ENCODE data around the gene GRID2IP.
A peak's percentile ranks its signal among the peaks of the same experiment; 100 is the strongest.

The GRID2IP gene

GRCh38 chr7:6495597-6496262 lies 55.5 kb downstream of the GRID2IP start:
- no peak for TF ChIP-seq Cebpa-rat (IDR thresholded peaks at IDR 0.05)
- Histone ChIP-seq H3K36me3 (peaks cover 55% of the 10 kb centered on the region), H4K20me1 (peaks cover 11% of the 10 kb centered on the region; the same call in 1 of the 2 replicates), H3K27ac (no peak overlapping the region), H3K9me3 (no peaks in the 10 kb centered on the region), H3K27me3 (no peaks in the 10 kb centered on the region), H3K4me3 (no peak overlapping the region), H3K9ac (no peak overlapping the region), H3K4me1 (peaks cover 6% of the 10 kb centered on the region; the same call in 1 of the 2 replicates), H3K4me2 (no peak overlapping the region)

GRCh38 chr7:6494365-6494764 lies 56.9 kb downstream of the GRID2IP start:
- Histone ChIP-seq H3K27ac (no peak overlapping the region), H3K4me3 (no peak overlapping the region), H3K9me3 (peaks cover 8% of the 10 kb centered on the region), H3K4me1 (peaks cover 6% of the 10 kb centered on the region; the same call in 1 of the 2 replicates), H3K4me2 (0 out of 2 replicates have a peak overlapping the region, but pooled peaks have one; percentile 3), H3K36me3 (peaks cover 48% of the 10 kb centered on the region), H3K9ac (no peak overlapping the region), H3K27me3 (no peaks in the 10 kb centered on the region), H4K20me1 (peaks cover 11% of the 10 kb centered on the region; the same call in 1 of the 2 replicates)
- TF ChIP-seq Cebpa-rat (IDR thresholded peaks at IDR 0.05): no peak

- Histone ChIP-seq H3K4me3 (no peak overlapping the region), H3K36me3 (peaks cover 18% of the 10 kb centered on the region), H3K4me1 (peaks cover 6% of the 10 kb centered on the region; the same call in 1 of the 2 replicates), H3K27ac (no peak overlapping the region), H3K4me2 (no peak overlapping the region), H4K20me1 (no peaks in the 10 kb centered on the region), H3K27me3 (no peaks in the 10 kb centered on the region), H3K9ac (no peak overlapping the region), H3K9me3 (peaks cover 10% of the 10 kb centered on the region)
- TF ChIP-seq Cebpa-rat (IDR thresholded peaks at IDR 0.05): no peak
These were observed 60.1 kb downstream of the GRID2IP start for GRCh38 chr7:6491194-6491593.

- Histone ChIP-seq H3K27me3 (no peaks in the 10 kb centered on the region), H3K4me3 (no peak overlapping the region), H4K20me1 (no peaks in the 10 kb centered on the region), H3K4me1 (peaks cover 13% of the 10 kb centered on the region), H3K9me3 (peaks cover 10% of the 10 kb centered on the region), H3K27ac (no peak overlapping the region), H3K4me2 (no peak overlapping the region), H3K36me3 (peaks cover 15% of the 10 kb centered on the region), H3K9ac (no peak overlapping the region)
- no peak for TF ChIP-seq Cebpa-rat (IDR thresholded peaks at IDR 0.05)
These were observed 61.6 kb downstream of the GRID2IP start for GRCh38 chr7:6489612-6490011.

- H3K4me3 ChIP-seq: no peak overlapping the region
- no peak for TF ChIP-seq Cebpa-rat (IDR thresholded peaks at IDR 0.05)
These were observed 64.1 kb downstream of the GRID2IP start for GRCh38 chr7:6487184-6487545.

GRCh38 chr7:6486438-6487183 lies 64.7 kb downstream of the GRID2IP start:
- no peak overlapping the region for H3K9ac ChIP-seq

More at GRCh38 chr7:6487184-6487545, 64.1 kb downstream of the GRID2IP start:
- Histone ChIP-seq H3K27me3 (no peaks in the 10 kb centered on the region), H3K9me3 (peaks cover 10% of the 10 kb centered on the region), H4K20me1 (peaks cover 18% of the 10 kb centered on the region), H3K4me1 (peaks cover 19% of the 10 kb centered on the region), H3K9ac (no peak overlapping the region), H3K27ac (no peak overlapping the region), H3K4me2 (no peak overlapping the region), H3K36me3 (peaks cover 17% of the 10 kb centered on the region)

GRCh38 chr7:6482743-6483119 lies 68.5 kb downstream of the GRID2IP start:
- no peak for TF ChIP-seq Cebpa-rat (IDR thresholded peaks at IDR 0.05)
- Histone ChIP-seq H4K20me1 (peaks cover 62% of the 10 kb centered on the region), H3K4me3 (peak overlapping the region; percentile 100), H3K4me2 (peak overlapping the region; percentile 88), H3K36me3 (peaks cover 30% of the 10 kb centered on the region; the same call in 1 of the 2 replicates), H3K9me3 (no peaks in the 10 kb centered on the region), H3K27ac (peak overlapping the region; percentile 97), H3K27me3 (no peaks in the 10 kb centered on the region), H3K9ac (peak overlapping the region; percentile 96), H3K4me1 (peaks cover 63% of the 10 kb centered on the region)

More at GRCh38 chr7:6486438-6487183, 64.7 kb downstream of the GRID2IP start:
- peaks cover 10% of the 10 kb centered on the region for H3K9me3 ChIP-seq
- no peak overlapping the region for H3K27ac ChIP-seq
- peaks cover 24% of the 10 kb centered on the region for H3K4me1 ChIP-seq
- H3K36me3 ChIP-seq: peaks cover 22% of the 10 kb centered on the region
- H3K4me2 ChIP-seq: no peak overlapping the region
- H4K20me1 ChIP-seq: peaks cover 23% of the 10 kb centered on the region
- H3K4me3 ChIP-seq: no peak overlapping the region
- no peaks in the 10 kb centered on the region for H3K27me3 ChIP-seq
- no peak for TF ChIP-seq Cebpa-rat (IDR thresholded peaks at IDR 0.05)

- Histone ChIP-seq H3K4me1 (peaks cover 68% of the 10 kb centered on the region), H3K4me3 (peak overlapping the region; percentile 100), H3K36me3 (peaks cover 33% of the 10 kb centered on the region; the same call in 1 of the 2 replicates), H3K27ac (0 out of 2 replicates have a peak overlapping the region, but pooled peaks have one; percentile 97), H4K20me1 (peaks cover 66% of the 10 kb centered on the region), H3K9ac (peak overlapping the region; percentile 96), H3K27me3 (no peaks in the 10 kb centered on the region), H3K9me3 (no peaks in the 10 kb centered on the region), H3K4me2 (peak overlapping the region; percentile 88)
- no peak for TF ChIP-seq Cebpa-rat (IDR thresholded peaks at IDR 0.05)
These were observed 69.0 kb downstream of the GRID2IP start for GRCh38 chr7:6482307-6482706.

- H3K4me1 ChIP-seq: peaks cover 76% of the 10 kb centered on the region
- H3K27me3 ChIP-seq: no peaks in the 10 kb centered on the region
- H3K4me2 ChIP-seq: peak overlapping the region; percentile 88
- peak overlapping the region; percentile 100; the same call in 1 of the 2 replicates for H3K4me3 ChIP-seq
- H3K27ac ChIP-seq: no peak overlapping the region
- peak overlapping the region; percentile 63; the same call in 1 of the 2 replicates for H3K9ac ChIP-seq
- H3K36me3 ChIP-seq: peaks cover 40% of the 10 kb centered on the region
- peaks cover 75% of the 10 kb centered on the region for H4K20me1 ChIP-seq
- H3K9me3 ChIP-seq: no peaks in the 10 kb centered on the region
- no peak for TF ChIP-seq Cebpa-rat (IDR thresholded peaks at IDR 0.05)
These were observed 69.8 kb downstream of the GRID2IP start for GRCh38 chr7:6481445-6481844.

GRCh38 chr7:6480323-6480660 lies 71.0 kb downstream of the GRID2IP start:
- no peak for TF ChIP-seq Cebpa-rat (IDR thresholded peaks at IDR 0.05)
- Histone ChIP-seq H3K4me1 (peaks cover 86% of the 10 kb centered on the region), H3K27me3 (no peaks in the 10 kb centered on the region), H3K9ac (peak overlapping the region; percentile 63), H4K20me1 (peaks cover 86% of the 10 kb centered on the region), H3K36me3 (peaks cover 49% of the 10 kb centered on the region), H3K4me2 (peak overlapping the region; percentile 88), H3K4me3 (peak overlapping the region; percentile 29; the same call in 1 of the 2 replicates), H3K9me3 (no peaks in the 10 kb centered on the region), H3K27ac (peak overlapping the region; percentile 18; the same call in 1 of the 2 replicates)
